Bronchial epithelial cell (primary cell): ENCODE data around the gene CST7. TPM values are rescaled to one million over a fixed set of nuclear protein-coding genes. Genes with fewer than 3 reads are reported as not detected.

ENCODE experiments used
- DNase-seq: peaks from one replicate; pipeline ENCODE4 v3.0.0-alpha.2; 2010; ENCODE audit warnings: low read depth
- FAIRE-seq: peaks from 2 replicates; lab custom pipeline; 2011; peaks lifted over from hg19 to GRCh38; lab: Jason Lieb, UNC
- H3K27me3 ChIP-seq: 2 replicates; pipeline ENCODE4 v1.5.1; 2011; ENCODE audit warnings: low read length; ENCODE audit not compliant: control insufficient read depth, insufficient read depth
- H3K36me3 ChIP-seq: 2 replicates; pipeline ENCODE4 v1.5.1; 2011; ENCODE audit warnings: low read length; ENCODE audit not compliant: control insufficient read depth, insufficient read depth
- H3K4me3 ChIP-seq: 2 replicates; pipeline ENCODE4 v1.5.1; 2011; ENCODE audit warnings: mild to moderate bottlenecking, low read depth, low read length, control low read depth
- CTCF ChIP-seq: IDR thresholded peaks from 2 replicates; pipeline ENCODE4 v1.5.1; 2011; ENCODE audit warnings: mild to moderate bottlenecking, moderate library complexity, low read length, control low read depth, inconsistent platforms; ENCODE audit not compliant: insufficient read depth, severe bottlenecking
- total RNA-seq: library from RNA; depleted of rRNA; stranded (reverse); fragments of >200 nt; gene quantifications from 2 replicates; pipeline ENCODE4 v1.2.1, GENCODE V29; 2014

The CST7 gene
- total RNA-seq, 1 donor from 2014 or later = not detected

- Histone ChIP-seq H3K36me3 (peaks cover 31% of the 10 kb centered on the region), H3K27me3 (no peaks in the 10 kb centered on the region), H3K4me3 (no peak overlapping the region)
- DNase-seq (no peak), FAIRE-seq (no peak)
- TF ChIP-seq CTCF = no peak
Observed at GRCh38 chr20:24971376-24972101, 22.5 kb downstream of the CST7 start.

- no peak for DNase-seq
- no peak overlapping the region for H3K4me3 ChIP-seq
- peak; percentile 80 for FAIRE-seq
- TF ChIP-seq CTCF = no peak
- peaks cover 30% of the 10 kb centered on the region for H3K36me3 ChIP-seq
- H3K27me3 ChIP-seq = no peaks in the 10 kb centered on the region
Observed at GRCh38 chr20:24972341-24972740, 23.3 kb downstream of the CST7 start.

- TF ChIP-seq CTCF = no peak
- no peak overlapping the region for H3K4me3 ChIP-seq
- no peak for DNase-seq
- no peak for FAIRE-seq
- H3K36me3 ChIP-seq = peaks cover 19% of the 10 kb centered on the region
- H3K27me3 ChIP-seq = no peaks in the 10 kb centered on the region
Observed at GRCh38 chr20:24977336-24977735, 28.3 kb downstream of the CST7 start.

- Histone ChIP-seq H3K36me3 (peaks cover 17% of the 10 kb centered on the region), H3K27me3 (no peaks in the 10 kb centered on the region), H3K4me3 (no peak overlapping the region)
- no peak for FAIRE-seq
- TF ChIP-seq CTCF = no peak
- DNase-seq = no peak
Observed at GRCh38 chr20:24977797-24978196, 28.7 kb downstream of the CST7 start.

- TF ChIP-seq CTCF = no peak
- H3K27me3 ChIP-seq = no peaks in the 10 kb centered on the region
- peaks cover 14% of the 10 kb centered on the region for H3K36me3 ChIP-seq
- H3K4me3 ChIP-seq = no peak overlapping the region
- FAIRE-seq (no peak), DNase-seq (no peak)
Observed at GRCh38 chr20:24978513-24978912, 29.4 kb downstream of the CST7 start.
